Measurements from ENCODE around the gene TRMT112.

TRMT112 gene

DNA sequence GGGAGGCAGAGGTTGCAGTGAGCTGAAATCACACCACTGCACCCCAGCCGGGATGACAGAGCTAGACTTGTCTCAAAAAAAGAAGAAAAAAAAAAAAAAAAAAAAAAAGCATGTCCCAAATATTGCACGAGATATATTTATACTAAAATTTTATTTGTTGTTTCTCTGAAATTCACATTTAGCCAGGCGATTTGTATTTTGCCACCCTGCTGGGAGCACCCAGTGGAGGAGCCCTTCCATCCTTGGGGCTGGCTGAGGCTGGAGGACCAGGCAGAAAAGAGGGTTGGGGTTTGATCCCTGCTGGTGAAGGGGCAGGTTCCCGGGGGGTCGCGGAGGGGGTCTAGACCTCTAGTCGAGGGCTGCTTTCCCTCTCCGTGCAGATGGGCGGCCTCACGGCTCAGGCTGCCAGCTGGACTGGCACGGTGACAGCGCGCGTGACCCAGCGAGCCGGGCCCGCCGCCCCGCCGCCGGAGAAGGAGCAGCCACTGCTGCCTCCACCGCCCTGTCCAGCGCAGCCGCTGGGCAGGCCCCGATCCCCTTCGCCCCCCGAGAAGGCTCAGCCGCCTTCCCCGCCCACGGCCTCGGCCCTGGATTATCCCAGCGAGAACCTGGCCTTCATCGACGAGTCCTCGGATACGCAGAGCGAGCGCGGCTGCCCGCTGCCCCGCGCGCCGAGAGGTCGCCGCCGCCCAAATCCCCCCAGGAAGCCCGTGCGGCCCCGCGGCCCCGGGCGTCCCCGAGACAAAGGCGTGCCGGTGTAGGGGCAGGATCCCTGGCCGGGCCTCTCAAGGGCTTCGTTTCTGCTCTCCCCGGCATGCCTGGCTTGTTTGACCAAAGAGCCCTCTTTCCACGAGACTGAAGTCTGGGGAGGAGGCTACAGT lies 18.2 kb downstream of the TRMT112 start:
- no peak overlapping the region for H3K27ac ChIP-seq (ENCODE audit: insufficient read depth in 1 of 2, low read depth in 1 of 2, low read length in 2 of 2, poor library complexity in 1 of 2, severe bottlenecking in 2 of 2)
- H3K27me3 ChIP-seq (replicated peaks in 2 of 5; ENCODE audit: control insufficient read depth in 4 of 5, insufficient read depth in 5 of 5, low read length in 4 of 5) = peaks cover 14 to 73% (median 51%) of the 10 kb centered on the region in 5 experiments
- POLR2A ChIA-PET = no interaction called here
- no peaks in the 10 kb centered on the region for H3K9me3 ChIP-seq (ENCODE audit: control extremely low read depth in 1 of 5, control insufficient read depth in 4 of 5, insufficient read depth in 2 of 5, low read depth in 1 of 5, low read length in 4 of 5)
- WGBS (ENCODE audit: insufficient coverage) = under 1% methylated on average over 52 of the region's 60 CpGs
- H3K4me3 ChIP-seq (ENCODE audit: control insufficient read depth in 1 of 7, extremely low read depth in 1 of 7, insufficient read depth in 4 of 7, low read depth in 2 of 7, low read length in 6 of 7) = peak overlapping the region in 5 of 7 experiments; percentile 6 to 66 (median 40)
- DNase-seq = peak in 2 of 3 donors; percentile 33 to 57
- no peaks in the 10 kb centered on the region for H3K36me3 ChIP-seq (ENCODE audit: control insufficient read depth in 4 of 4, insufficient read depth in 4 of 4, low read length in 3 of 4)
- CTCF ChIA-PET = interaction anchor here (0.7 to 2.9 kb wide), 5 partner anchors 10 to 93 kb away, joined by 3 to 10 read pairs (median 4); partner anchors contain the start of gene FERMT3
- H3K4me1 ChIP-seq (ENCODE audit: control extremely low read depth in 1 of 4, control insufficient read depth in 4 of 4, insufficient read depth in 4 of 4, low read length in 3 of 4) = peaks cover 0 to 41% (median 33%) of the 10 kb centered on the region in 4 experiments

DNA sequence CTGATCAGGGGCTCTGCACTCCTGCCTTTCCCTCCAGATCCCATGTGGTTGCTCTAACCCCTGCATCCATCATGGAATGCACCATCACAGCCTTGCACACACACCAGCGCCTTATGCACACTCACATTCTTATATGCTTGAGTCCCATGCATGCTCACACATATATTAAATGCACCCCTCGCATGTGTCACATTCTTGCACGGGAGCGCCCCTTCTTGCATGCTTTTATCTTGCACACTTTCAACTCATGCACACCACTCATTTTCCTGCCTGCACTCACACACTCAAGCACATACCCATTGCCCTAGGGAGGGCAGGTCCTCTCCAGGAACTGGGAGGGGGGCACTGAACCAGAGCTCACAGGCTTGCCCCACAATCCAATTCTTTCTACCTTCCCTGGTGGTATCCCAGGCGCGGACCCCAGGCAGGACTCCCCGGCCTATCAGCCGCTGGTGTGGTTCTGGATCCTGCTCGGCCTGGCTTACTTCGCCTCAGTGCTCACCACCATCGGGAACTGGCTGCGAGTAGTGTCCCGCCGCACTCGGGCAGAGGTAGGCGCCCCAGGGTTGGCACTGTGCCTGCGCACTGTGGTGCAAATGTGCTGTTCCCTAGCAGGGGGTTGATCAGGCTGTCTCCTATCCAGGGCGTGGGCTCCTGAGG lies 19.5 kb downstream of the TRMT112 start:
- peaks cover 14 to 86% (median 62%) of the 10 kb centered on the region in 5 experiments for H3K27me3 ChIP-seq (replicated peaks in 2 of 5; ENCODE audit: control insufficient read depth in 4 of 5, insufficient read depth in 5 of 5, low read length in 4 of 5)
- H3K4me3 ChIP-seq (ENCODE audit: control insufficient read depth in 1 of 7, extremely low read depth in 1 of 7, insufficient read depth in 4 of 7, low read depth in 2 of 7, low read length in 6 of 7) = no peak overlapping the region
- no peaks in the 10 kb centered on the region for H3K36me3 ChIP-seq (ENCODE audit: control insufficient read depth in 4 of 4, insufficient read depth in 4 of 4, low read length in 3 of 4)
- H3K9me3 ChIP-seq (ENCODE audit: control extremely low read depth in 1 of 5, control insufficient read depth in 4 of 5, insufficient read depth in 2 of 5, low read depth in 1 of 5, low read length in 4 of 5) = no peaks in the 10 kb centered on the region
- peak in 2 of 3 donors; percentile 41 to 43 for DNase-seq
- POLR2A ChIA-PET = no interaction called here
- H3K27ac ChIP-seq (ENCODE audit: insufficient read depth in 1 of 2, low read depth in 1 of 2, low read length in 2 of 2, poor library complexity in 1 of 2, severe bottlenecking in 2 of 2) = no peak overlapping the region
- CTCF ChIA-PET = interaction anchor here (1.1 to 2.9 kb wide), 5 partner anchors 13 to 92 kb away, joined by 3 to 10 read pairs (median 4); partner anchors contain the start of genes BAD and FERMT3
- 11% methylated on average over 17 of the region's 18 CpGs for WGBS (ENCODE audit: insufficient coverage)
- H3K4me1 ChIP-seq (ENCODE audit: control extremely low read depth in 1 of 4, control insufficient read depth in 4 of 4, insufficient read depth in 4 of 4, low read length in 3 of 4) = peaks cover 0 to 35% (median 28%) of the 10 kb centered on the region in 4 experiments

DNA sequence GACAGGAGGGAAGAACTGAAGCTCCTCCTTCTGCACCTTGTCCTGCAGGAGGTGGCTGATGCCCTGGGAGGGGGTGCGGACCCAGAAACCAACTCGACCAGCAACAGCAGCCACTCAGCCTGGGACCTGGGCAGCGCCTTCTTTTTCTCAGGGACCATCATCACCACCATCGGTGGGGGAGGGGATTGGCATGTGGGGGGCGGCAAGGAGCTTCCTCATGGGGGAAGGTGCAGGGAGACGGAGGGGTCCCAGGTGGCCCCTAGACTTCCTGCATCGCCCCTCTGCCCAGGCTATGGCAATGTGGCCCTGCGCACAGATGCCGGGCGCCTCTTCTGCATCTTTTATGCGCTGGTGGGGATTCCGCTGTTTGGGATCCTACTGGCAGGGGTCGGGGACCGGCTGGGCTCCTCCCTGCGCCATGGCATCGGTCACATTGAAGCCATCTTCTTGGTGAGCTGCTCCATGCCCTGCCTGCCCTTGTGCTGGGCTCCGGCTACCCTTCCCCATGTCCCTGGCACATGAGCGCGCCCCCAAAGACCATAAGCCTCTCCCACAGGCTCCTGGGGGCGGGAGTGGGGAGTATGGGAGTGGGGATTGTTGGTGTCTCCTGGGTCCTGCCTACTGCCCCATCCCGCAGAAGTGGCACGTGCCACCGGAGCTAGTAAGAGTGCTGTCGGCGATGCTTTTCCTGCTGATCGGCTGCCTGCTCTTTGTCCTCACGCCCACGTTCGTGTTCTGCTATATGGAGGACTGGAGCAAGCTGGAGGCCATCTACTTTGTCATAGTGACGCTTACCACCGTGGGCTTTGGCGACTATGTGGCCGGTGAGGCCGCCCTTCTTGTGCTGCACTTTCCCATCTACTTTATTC lies 20.3 kb downstream of the TRMT112 start:
- CTCF ChIA-PET = interaction anchor here (0.8 to 2.9 kb wide), 7 partner anchors 13 to 91 kb away, joined by 3 to 10 read pairs (median 4); partner anchors contain the start of genes BAD, FERMT3, PRDX5 and TRMT112
- 5% methylated on average over 27 of the region's 34 CpGs for WGBS (ENCODE audit: insufficient coverage)
- Histone ChIP-seq H3K9me3 (ENCODE audit: control extremely low read depth in 1 of 5, control insufficient read depth in 4 of 5, insufficient read depth in 2 of 5, low read depth in 1 of 5, low read length in 4 of 5) (no peaks in the 10 kb centered on the region), H3K36me3 (ENCODE audit: control insufficient read depth in 4 of 4, insufficient read depth in 4 of 4, low read length in 3 of 4) (no peaks in the 10 kb centered on the region), H3K4me3 (ENCODE audit: control insufficient read depth in 1 of 7, extremely low read depth in 1 of 7, insufficient read depth in 4 of 7, low read depth in 2 of 7, low read length in 6 of 7) (no peak overlapping the region), H3K4me1 (ENCODE audit: control extremely low read depth in 1 of 4, control insufficient read depth in 4 of 4, insufficient read depth in 4 of 4, low read length in 3 of 4) (peaks cover 0 to 41% (median 33%) of the 10 kb centered on the region in 4 experiments), H3K27me3 (replicated peaks in 2 of 5; ENCODE audit: control insufficient read depth in 4 of 5, insufficient read depth in 5 of 5, low read length in 4 of 5) (peaks cover 14 to 93% (median 65%) of the 10 kb centered on the region in 5 experiments), H3K27ac (ENCODE audit: insufficient read depth in 1 of 2, low read depth in 1 of 2, low read length in 2 of 2, poor library complexity in 1 of 2, severe bottlenecking in 2 of 2) (no peak overlapping the region)
- POLR2A ChIA-PET = interaction anchor here (0.5 to 1.1 kb wide), 2 partner anchors 21 to 26 kb away, joined by 5 to 6 read pairs; no protein-coding TSS in a partner anchor
- DNase-seq = no peak

GRCh38 chr11:64296236-64296635 lies 21.1 kb downstream of the TRMT112 start:
- no peak for DNase-seq
- H3K4me1 ChIP-seq (ENCODE audit: control extremely low read depth in 1 of 4, control insufficient read depth in 4 of 4, insufficient read depth in 4 of 4, low read length in 3 of 4) = peaks cover 0 to 50% (median 40%) of the 10 kb centered on the region in 4 experiments
- 22% methylated on average over 1 of the region's 1 CpG for WGBS (ENCODE audit: insufficient coverage)
- H3K36me3 ChIP-seq (ENCODE audit: control insufficient read depth in 4 of 4, insufficient read depth in 4 of 4, low read length in 3 of 4) = no peaks in the 10 kb centered on the region
- POLR2A ChIA-PET = interaction anchor here (1.1 kb wide), 1 partner anchor 26 kb away, joined by 6 read pairs; no protein-coding TSS in a partner anchor
- no peak overlapping the region for H3K27ac ChIP-seq (ENCODE audit: insufficient read depth in 1 of 2, low read depth in 1 of 2, low read length in 2 of 2, poor library complexity in 1 of 2, severe bottlenecking in 2 of 2)
- H3K4me3 ChIP-seq (ENCODE audit: control insufficient read depth in 1 of 7, extremely low read depth in 1 of 7, insufficient read depth in 4 of 7, low read depth in 2 of 7, low read length in 6 of 7) = no peak overlapping the region
- peaks cover 14 to 95% (median 62%) of the 10 kb centered on the region in 5 experiments for H3K27me3 ChIP-seq (replicated peaks in 2 of 5; ENCODE audit: control insufficient read depth in 4 of 5, insufficient read depth in 5 of 5, low read length in 4 of 5)
- no peaks in the 10 kb centered on the region for H3K9me3 ChIP-seq (ENCODE audit: control extremely low read depth in 1 of 5, control insufficient read depth in 4 of 5, insufficient read depth in 2 of 5, low read depth in 1 of 5, low read length in 4 of 5)
- CTCF ChIA-PET = interaction anchor here (1.1 to 2.9 kb wide), 4 partner anchors 12 to 90 kb away, joined by 3 to 10 read pairs (median 5); partner anchors contain the start of genes BAD, FERMT3, PRDX5 and TRMT112

DNA sequence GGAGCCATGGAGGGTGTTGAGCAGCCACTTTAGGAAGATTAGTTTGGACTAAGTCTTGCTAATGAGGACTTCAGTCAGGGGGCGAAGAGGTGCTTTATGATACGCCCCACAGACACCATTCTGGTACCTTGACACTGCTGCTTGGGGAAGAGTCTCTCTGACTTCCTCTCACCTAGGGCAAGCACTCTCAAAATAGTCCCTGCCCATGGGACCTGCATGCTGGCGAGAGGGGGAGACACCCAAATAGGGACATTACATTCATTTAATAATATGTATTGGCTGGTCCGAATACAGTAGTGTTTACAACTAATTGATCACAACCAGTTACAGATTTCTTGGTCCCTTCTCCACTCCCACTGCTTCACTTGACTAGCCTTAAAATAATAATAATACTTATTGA lies 21.6 kb downstream of the TRMT112 start:
- no peak for DNase-seq
- Histone ChIP-seq H3K27me3 (replicated peaks in 2 of 5; ENCODE audit: control insufficient read depth in 4 of 5, insufficient read depth in 5 of 5, low read length in 4 of 5) (peaks cover 14 to 99% (median 64%) of the 10 kb centered on the region in 5 experiments), H3K4me1 (ENCODE audit: control extremely low read depth in 1 of 4, control insufficient read depth in 4 of 4, insufficient read depth in 4 of 4, low read length in 3 of 4) (peaks cover 0 to 49% (median 38%) of the 10 kb centered on the region in 4 experiments), H3K4me3 (ENCODE audit: control insufficient read depth in 1 of 7, extremely low read depth in 1 of 7, insufficient read depth in 4 of 7, low read depth in 2 of 7, low read length in 6 of 7) (no peak overlapping the region), H3K27ac (ENCODE audit: insufficient read depth in 1 of 2, low read depth in 1 of 2, low read length in 2 of 2, poor library complexity in 1 of 2, severe bottlenecking in 2 of 2) (no peak overlapping the region), H3K36me3 (ENCODE audit: control insufficient read depth in 4 of 4, insufficient read depth in 4 of 4, low read length in 3 of 4) (no peaks in the 10 kb centered on the region), H3K9me3 (ENCODE audit: control extremely low read depth in 1 of 5, control insufficient read depth in 4 of 5, insufficient read depth in 2 of 5, low read depth in 1 of 5, low read length in 4 of 5) (no peaks in the 10 kb centered on the region)
- ChIA-PET CTCF (interaction anchor here (0.7 to 2.4 kb wide), 6 partner anchors 32 to 1736 kb away, joined by 3 to 6 read pairs (median 3); no protein-coding TSS in a partner anchor), POLR2A (interaction anchor here (1.1 kb wide), 1 partner anchor 25 kb away, joined by 6 read pairs; no protein-coding TSS in a partner anchor)
- WGBS (ENCODE audit: insufficient coverage) = 100% methylated on average over 2 of the region's 4 CpGs

GRCh38 chr11:64294774-64295173 lies 22.6 kb downstream of the TRMT112 start:
- Histone ChIP-seq H3K4me1 (ENCODE audit: control extremely low read depth in 1 of 4, control insufficient read depth in 4 of 4, insufficient read depth in 4 of 4, low read length in 3 of 4) (peaks cover 0 to 39% (median 28%) of the 10 kb centered on the region in 4 experiments), H3K27ac (ENCODE audit: insufficient read depth in 1 of 2, low read depth in 1 of 2, low read length in 2 of 2, poor library complexity in 1 of 2, severe bottlenecking in 2 of 2) (no peak overlapping the region), H3K27me3 (replicated peaks in 2 of 5; ENCODE audit: control insufficient read depth in 4 of 5, insufficient read depth in 5 of 5, low read length in 4 of 5) (peaks cover 14 to 99% (median 61%) of the 10 kb centered on the region in 5 experiments), H3K9me3 (ENCODE audit: control extremely low read depth in 1 of 5, control insufficient read depth in 4 of 5, insufficient read depth in 2 of 5, low read depth in 1 of 5, low read length in 4 of 5) (no peaks in the 10 kb centered on the region), H3K36me3 (ENCODE audit: control insufficient read depth in 4 of 4, insufficient read depth in 4 of 4, low read length in 3 of 4) (no peaks in the 10 kb centered on the region), H3K4me3 (ENCODE audit: control insufficient read depth in 1 of 7, extremely low read depth in 1 of 7, insufficient read depth in 4 of 7, low read depth in 2 of 7, low read length in 6 of 7) (no peak overlapping the region)
- WGBS (ENCODE audit: insufficient coverage) = 81% methylated on average over 3 of the region's 3 CpGs
- no peak for DNase-seq
- CTCF ChIA-PET = interaction anchor here (0.7 to 2.4 kb wide), 6 partner anchors 31 to 1735 kb away, joined by 3 to 6 read pairs (median 3); no protein-coding TSS in a partner anchor
- POLR2A ChIA-PET = interaction anchor here (0.7 kb wide), 1 partner anchor 90 kb away, joined by 4 read pairs; no protein-coding TSS in a partner anchor
